T-cell (primary cell): Measurements from ENCODE around the gene CERS1. TPM values are rescaled to one million over a fixed set of nuclear protein-coding genes. Genes with fewer than 3 reads are reported as not detected.

Experiments
- ATAC-seq, 4 experiments: fragments of 200-7000 bp in 3 of 4; fragments of 150-1000 bp in 1 of 4; cut with Tn5 transposase; replicated peaks in 1 of 4; 1 replicate in 3 of 4; 2 replicates in 1 of 4; pipeline ENCODE4 v1.10.0; 2021; ENCODE audit warnings: moderate library complexity in 3 of 4, mild to moderate bottlenecking in 2 of 4, moderate number of reproducible peaks in 1 of 4
- CTCF ChIA-PET, 2 donors: fragments of 300-600 bp; sonication (Branson Sonifier 250); formaldehyde crosslinking; loops; one replicate each; lab custom pipeline; 2022; ENCODE audit warnings: antibody characterized with exemption in 2 of 2; lab: Charles Lee
- POLR2A ChIA-PET, 2 donors: fragments of 300-600 bp; sonication (Branson Sonifier 250); formaldehyde crosslinking; loops; one replicate each; lab custom pipeline; 2022; ENCODE audit warnings: antibody characterized with exemption in 2 of 2; lab: Charles Lee
- DNase-seq, 35 experiments: peaks; one replicate each; pipeline versions ENCODE4 v3.0.0 to v3.0.0-alpha.2; 2013 to 2023
- H3K27ac ChIP-seq: one replicate; pipeline ENCODE4 v1.5.1; 2013; ENCODE audit warnings: low read length
- H3K27me3 ChIP-seq, 2 experiments: replicated peaks in 1 of 2; 1 replicate in 1 of 2; 2 replicates in 1 of 2; pipeline versions ENCODE4 v1.6.1 to v1.7.0; 2013; ENCODE audit warnings: low read length in 1 of 2, mixed read lengths in 1 of 2; ENCODE audit not compliant: control insufficient read depth in 2 of 2, insufficient read depth in 2 of 2; ENCODE audit errors: extremely low read depth in 1 of 2
- H3K36me3 ChIP-seq, 2 donors: 1 replicate in 1 of 2; 2 replicates in 1 of 2; pipeline versions ENCODE4 v1.6.1 to v1.7.0; 2013; ENCODE audit warnings: low read length in 1 of 2; ENCODE audit not compliant: control insufficient read depth in 2 of 2, insufficient read depth in 1 of 2; ENCODE audit errors: extremely low read depth in 1 of 2
- H3K4me1 ChIP-seq, 2 experiments: 1 replicate in 1 of 2; 2 replicates in 1 of 2; pipeline versions ENCODE4 v1.6.1 to v1.7.0; 2013; ENCODE audit warnings: low read length in 2 of 2, mixed read lengths in 1 of 2; ENCODE audit not compliant: insufficient read depth in 2 of 2, control insufficient read depth in 1 of 2; ENCODE audit errors: extremely low read depth in 1 of 2
- H3K4me3 ChIP-seq, 2 donors: 1 replicate in 1 of 2; 2 replicates in 1 of 2; pipeline versions ENCODE4 v1.5.1 to v1.7.0; 2013; ENCODE audit warnings: mild to moderate bottlenecking in 2 of 2, low read length in 1 of 2, moderate library complexity in 1 of 2; ENCODE audit not compliant: control insufficient read depth in 1 of 2; ENCODE audit errors: extremely low read depth in 1 of 2
- H3K9me3 ChIP-seq: 2 replicates; pipeline ENCODE4 v1.7.0; 2013
- H3K27ac Mint-ChIP-seq, 2 donors: one replicate each; pipeline ENCODE4 v1.8.0; 2020 to 2021; ENCODE audit warnings: mild to moderate bottlenecking in 2 of 2, mixed read lengths in 2 of 2
- H3K27me3 Mint-ChIP-seq, 2 donors: one replicate each; pipeline ENCODE4 v1.8.0; 2021 to 2022; ENCODE audit warnings: mixed read lengths in 2 of 2
- H3K36me3 Mint-ChIP-seq: one replicate; pipeline ENCODE4 v1.8.0; 2021; ENCODE audit warnings: mixed read lengths
- H3K4me1 Mint-ChIP-seq, 3 donors: one replicate each; pipeline ENCODE4 v1.8.0; 2020 to 2022; ENCODE audit warnings: mixed read lengths in 3 of 3, mild to moderate bottlenecking in 1 of 3
- H3K4me3 Mint-ChIP-seq, 3 donors: one replicate each; pipeline ENCODE4 v1.8.0; 2020 to 2022; ENCODE audit warnings: mild to moderate bottlenecking in 3 of 3, mixed read lengths in 3 of 3, moderate library complexity in 3 of 3
- H3K9me3 Mint-ChIP-seq, 3 donors: one replicate each; pipeline ENCODE4 v1.8.0; 2020 to 2022; ENCODE audit warnings: mixed read lengths in 3 of 3
- WGBS: methylation state at CpG from one replicate; pipeline ENCODE4 v1.1.5; 2013; ENCODE audit warnings: missing lambda C conversion rate; ENCODE audit not compliant: insufficient coverage; 5-methylcytosine and 5-hydroxymethylcytosine counted together
- total RNA-seq, 35 experiments: library from RNA in 6 of 35; stranded (reverse) in 6 of 35; fragments of 120-200 nt in 1 of 35; gene quantifications; one replicate each; pipeline versions ENCODE4 v1.2.1 to v1.2.4 and lab custom pipeline; 2013 to 2026

CERS1 gene
- total RNA-seq, 5 donors from 2014 or later (not counting 1 experiment from before 2014, with no cell fraction given) = 0.20 TPM; not detected in 3

DNA sequence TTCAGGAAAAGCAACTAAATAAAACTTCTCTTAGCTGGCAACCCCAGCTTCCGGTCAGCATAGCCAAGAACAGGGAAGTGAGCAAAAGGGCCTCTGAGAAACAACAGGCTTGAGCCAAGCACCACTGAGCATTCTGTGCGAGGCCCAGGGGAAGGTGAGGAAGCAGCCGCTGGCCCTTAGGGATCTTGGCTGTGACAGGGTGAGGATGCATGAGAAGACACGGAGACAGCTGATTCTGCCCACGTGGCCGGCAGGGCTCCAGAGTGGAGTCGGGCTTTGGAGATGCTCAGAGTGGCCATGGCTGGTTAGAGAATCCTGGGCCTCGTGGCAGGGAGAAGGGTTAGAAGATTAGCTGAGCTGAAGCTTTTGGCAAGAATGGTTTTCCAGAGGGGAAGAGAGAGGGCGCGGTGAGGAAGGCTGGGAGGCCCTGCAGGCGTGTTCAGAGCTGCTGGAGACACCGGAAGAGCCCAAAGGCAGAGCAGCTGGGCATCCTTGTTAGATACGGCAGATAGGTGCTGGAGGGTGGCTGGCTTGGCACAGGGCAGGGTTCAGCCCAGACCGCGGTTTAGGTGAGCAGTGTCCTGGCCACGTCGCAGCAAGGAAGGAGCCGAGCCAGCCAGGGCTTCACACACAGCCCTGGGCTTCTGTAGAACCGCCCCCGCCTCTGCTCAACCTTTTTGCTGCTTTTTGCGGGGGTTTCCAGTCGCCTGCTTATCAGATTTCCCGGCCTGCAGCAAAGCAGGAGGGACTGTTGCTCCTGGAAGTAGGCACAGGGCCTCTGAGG, 46.9 kb downstream of the CERS1 start:
- no peak overlapping the region for H3K4me3 ChIP-seq
- 82% methylated on average over 22 of the region's 23 CpGs for WGBS
- ChIA-PET POLR2A (no interaction called here), CTCF (interaction anchor here in 1 of 2 donors (0.6 kb wide), 1 partner anchor 9 kb away, joined by 3 read pairs; no protein-coding TSS in a partner anchor)
- peaks cover 49% of the 10 kb centered on the region for H3K36me3 Mint-ChIP-seq
- H3K4me3 Mint-ChIP-seq = peak overlapping the region in 1 of 3 donors; percentile 22
- H3K9me3 Mint-ChIP-seq = no peaks in the 10 kb centered on the region
- H3K4me1 Mint-ChIP-seq = peaks cover 39 to 57% (median 41%) of the 10 kb centered on the region in 3 donors
- no peak for ATAC-seq
- peak overlapping the region; percentile 8 to 44 for H3K27ac Mint-ChIP-seq
- no peaks in the 10 kb centered on the region for H3K9me3 ChIP-seq
- peak in 1 of 35 experiments; percentile 24 for DNase-seq
- no peaks in the 10 kb centered on the region for H3K27me3 Mint-ChIP-seq
- H3K27ac ChIP-seq = no peak overlapping the region
- H3K27me3 ChIP-seq = no peaks in the 10 kb centered on the region
- H3K4me1 ChIP-seq = peaks cover 3 to 52% of the 10 kb centered on the region in 2 experiments
- H3K36me3 ChIP-seq = peaks cover 53 to 70% of the 10 kb centered on the region in 2 donors

DNA sequence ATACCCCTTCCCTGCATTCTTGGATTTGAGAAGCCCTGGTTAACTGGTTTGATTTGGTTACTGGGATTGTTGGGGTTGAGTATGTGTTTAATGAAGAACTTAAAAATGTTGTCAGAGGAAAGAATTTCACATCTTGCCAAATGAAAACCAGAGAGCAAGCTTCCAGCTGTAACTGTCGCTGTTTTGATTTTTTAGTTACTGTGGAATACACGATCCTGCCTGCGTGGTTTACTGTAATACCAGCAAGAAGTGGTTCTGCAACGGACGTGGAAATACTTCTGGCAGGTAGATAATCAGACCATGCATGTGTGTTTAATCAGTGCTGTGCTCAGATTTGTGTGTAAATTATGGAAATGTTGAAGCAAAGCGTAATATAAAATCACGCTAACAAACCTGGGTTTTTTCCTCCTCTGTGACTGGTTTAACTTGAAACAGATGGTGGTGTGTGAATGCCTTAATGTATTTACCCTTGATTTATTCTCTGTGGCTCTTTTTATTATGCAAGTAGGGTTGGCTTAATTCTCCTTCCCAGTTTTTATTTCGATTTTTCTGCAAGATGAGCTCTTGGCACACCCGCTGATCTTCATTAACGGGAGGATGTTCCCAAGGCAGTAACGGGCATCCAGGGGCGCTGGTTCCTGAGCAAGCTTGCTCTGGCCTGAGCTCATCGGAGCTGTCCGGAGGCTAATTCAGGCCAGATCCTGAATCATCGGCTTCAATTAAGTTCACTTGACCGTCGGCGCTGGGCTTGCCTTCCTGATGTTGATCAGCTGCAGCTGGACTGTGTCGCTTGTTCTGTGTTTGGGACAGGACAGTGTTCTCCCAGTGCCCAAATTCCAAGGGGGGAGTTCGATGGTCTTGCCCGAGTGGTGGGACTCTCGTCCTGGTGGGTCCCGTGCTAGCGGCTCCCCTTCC, 48.2 kb downstream of the CERS1 start:
- Mint-ChIP-seq H3K36me3 (peaks cover 36% of the 10 kb centered on the region), H3K27me3 (no peaks in the 10 kb centered on the region), H3K4me1 (peaks cover 52 to 70% (median 53%) of the 10 kb centered on the region in 3 donors), H3K27ac (no peak overlapping the region), H3K9me3 (no peaks in the 10 kb centered on the region), H3K4me3 (no peak overlapping the region)
- ChIA-PET POLR2A (interaction anchor here in 1 of 2 donors (0.5 kb wide), 1 partner anchor 146 kb away, joined by 6 read pairs; no protein-coding TSS in a partner anchor), CTCF (interaction anchor here (0.6 to 1.4 kb wide), 13 partner anchors 7 to 966 kb away, joined by 3 to 8 read pairs (median 4); partner anchors contain the start of genes UBA52 (in 1 of the 2) and UPF1 (in 1 of the 2))
- WGBS = 98% methylated on average over 13 of the region's 24 CpGs
- peaks cover 6 to 65% of the 10 kb centered on the region in 2 experiments for H3K4me1 ChIP-seq
- H3K27me3 ChIP-seq = no peaks in the 10 kb centered on the region
- H3K4me3 ChIP-seq = no peak overlapping the region
- ATAC-seq (no peak), DNase-seq (no peak)
- no peaks in the 10 kb centered on the region for H3K9me3 ChIP-seq
- no peak overlapping the region for H3K27ac ChIP-seq
- H3K36me3 ChIP-seq = peaks cover 47 to 57% of the 10 kb centered on the region in 2 donors

DNA sequence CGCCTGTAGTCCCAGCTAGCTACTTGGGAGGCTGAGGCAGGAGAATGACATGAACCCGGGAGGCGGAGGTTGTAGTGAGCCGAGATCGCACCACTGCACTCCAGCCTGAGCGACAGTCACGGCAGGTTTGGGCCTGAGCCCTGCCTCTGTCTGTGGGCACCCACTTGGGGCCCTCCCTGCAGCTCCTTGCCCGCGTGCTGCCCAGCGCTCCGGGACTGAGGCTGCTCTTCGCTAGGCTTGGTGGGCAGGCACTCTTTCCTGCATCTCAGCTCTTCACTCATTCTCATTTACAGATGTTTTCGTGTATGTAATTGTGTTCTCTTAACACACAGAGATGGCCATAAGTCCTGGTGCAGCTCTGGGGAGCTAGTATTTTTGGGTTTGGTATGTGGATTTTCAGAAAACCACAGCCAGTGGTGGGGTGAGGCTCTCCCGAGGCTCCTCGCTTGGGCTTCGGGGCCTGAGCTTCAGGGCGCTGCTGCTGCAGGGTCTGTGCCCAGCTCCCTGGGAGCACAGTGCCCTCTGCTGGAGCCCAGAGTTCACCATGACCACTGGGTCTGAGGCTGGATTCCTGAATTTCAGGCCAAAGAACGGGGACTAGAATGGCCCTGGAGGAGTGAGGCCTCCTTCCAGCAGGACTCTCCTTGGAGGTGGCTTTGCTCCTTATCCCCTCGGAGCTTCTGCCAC, 49.0 kb downstream of the CERS1 start:
- H3K4me3 Mint-ChIP-seq = peak overlapping the region in 2 of 3 donors; percentile 3 to 40

DNA sequence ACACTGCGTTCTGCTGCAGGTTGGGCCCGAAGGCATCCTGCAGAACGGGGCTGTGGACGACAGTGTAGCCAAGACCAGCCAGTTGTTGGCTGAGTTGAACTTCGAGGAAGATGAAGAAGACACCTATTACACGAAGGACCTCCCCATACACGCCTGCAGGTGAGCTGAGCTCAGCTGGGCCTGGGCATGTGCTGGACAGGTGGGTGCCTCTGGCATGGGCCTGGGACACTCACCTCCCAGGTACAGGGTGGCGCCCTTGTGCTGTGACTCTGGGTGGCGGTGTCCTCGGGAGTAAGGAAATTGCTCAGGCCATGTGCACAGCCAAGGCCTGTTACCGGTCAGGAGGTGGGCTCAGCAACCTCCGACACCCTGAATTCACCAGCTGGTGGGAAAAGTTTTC, 50.0 kb downstream of the CERS1 start:
- Histone ChIP-seq H3K4me1 (peaks cover 6 to 83% of the 10 kb centered on the region in 2 experiments), H3K4me3 (no peak overlapping the region), H3K36me3 (peaks cover 32 to 39% of the 10 kb centered on the region in 2 donors), H3K27ac (no peak overlapping the region), H3K9me3 (no peaks in the 10 kb centered on the region), H3K27me3 (no peaks in the 10 kb centered on the region)
- no peak overlapping the region for H3K27ac Mint-ChIP-seq
- peaks cover 29% of the 10 kb centered on the region for H3K36me3 Mint-ChIP-seq
- WGBS = 97% methylated on average over 6 of the region's 12 CpGs
- peaks cover 66 to 84% (median 68%) of the 10 kb centered on the region in 3 donors for H3K4me1 Mint-ChIP-seq
- H3K27me3 Mint-ChIP-seq = no peaks in the 10 kb centered on the region
- H3K9me3 Mint-ChIP-seq = no peaks in the 10 kb centered on the region
- H3K4me3 Mint-ChIP-seq = peak overlapping the region in 1 of 3 donors; percentile 29
- no peak for ATAC-seq
- ChIA-PET POLR2A (no interaction called here), CTCF (interaction anchor here in 1 of 2 donors (0.5 kb wide), 1 partner anchor 352 kb away, joined by 3 read pairs; no protein-coding TSS in a partner anchor)
- no peak for DNase-seq

More for the DNA sequence above, 49.0 kb downstream of the CERS1 start:
- Mint-ChIP-seq H3K4me1 (peaks cover 56 to 74% (median 58%) of the 10 kb centered on the region in 3 donors), H3K36me3 (peaks cover 34% of the 10 kb centered on the region), H3K9me3 (no peaks in the 10 kb centered on the region), H3K27me3 (no peaks in the 10 kb centered on the region), H3K27ac (peak overlapping the region; percentile 57 to 66)
- DNase-seq = peak; percentile 37 to 78 (median 61)
- no peaks in the 10 kb centered on the region for H3K9me3 ChIP-seq
- peaks cover 43 to 50% of the 10 kb centered on the region in 2 donors for H3K36me3 ChIP-seq
- ATAC-seq = peak; percentile 74 to 79 (median 76)
- ChIA-PET CTCF (interaction anchor here (0.5 to 1.4 kb wide), 17 partner anchors 9 to 965 kb away, joined by 3 to 8 read pairs (median 3); partner anchors contain the start of genes UBA52 (in 1 of the 2) and UPF1 (in 1 of the 2)), POLR2A (no interaction called here)
- 65% methylated on average over 14 of the region's 19 CpGs for WGBS
- peaks cover 6 to 73% of the 10 kb centered on the region in 2 experiments for H3K4me1 ChIP-seq
- no peak overlapping the region for H3K4me3 ChIP-seq
- no peaks in the 10 kb centered on the region for H3K27me3 ChIP-seq
- no peak overlapping the region for H3K27ac ChIP-seq

DNA sequence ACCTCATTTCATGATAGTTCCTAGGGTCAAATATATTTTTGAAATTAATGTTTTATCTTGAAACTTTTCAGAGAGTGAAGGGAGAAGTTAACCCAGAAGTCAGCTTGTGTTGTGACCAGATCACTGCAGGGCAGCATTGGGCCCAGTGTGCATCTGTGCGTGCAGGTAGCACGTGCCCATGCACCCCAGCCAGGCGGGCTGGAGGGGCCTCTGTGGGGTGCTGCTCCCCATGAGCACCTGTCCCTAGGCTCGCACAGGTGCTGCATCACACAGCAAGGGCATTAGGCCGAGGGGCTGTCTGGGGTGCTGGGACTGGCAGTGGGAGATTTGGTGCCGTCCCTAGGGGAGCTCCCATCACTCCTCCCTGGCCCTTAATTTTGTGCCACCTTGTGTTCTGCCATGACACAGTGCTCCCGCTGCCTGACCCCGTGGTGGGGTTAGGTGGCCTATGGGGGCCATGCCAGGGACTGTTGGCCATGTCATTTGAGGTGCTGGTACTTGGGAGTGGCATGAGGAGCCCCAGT, 51.1 kb downstream of the CERS1 start:
- H3K27me3 Mint-ChIP-seq = no peaks in the 10 kb centered on the region
- peaks cover 77 to 91% (median 79%) of the 10 kb centered on the region in 3 donors for H3K4me1 Mint-ChIP-seq
- no peaks in the 10 kb centered on the region for H3K9me3 Mint-ChIP-seq
- ChIA-PET CTCF (interaction anchor here (0.6 to 1.1 kb wide), 3 partner anchors 16 to 391 kb away, joined by 3 read pairs; no protein-coding TSS in a partner anchor), POLR2A (no interaction called here)
- WGBS = 93% methylated on average over 6 of the region's 8 CpGs
- peaks cover 6 to 91% of the 10 kb centered on the region in 2 experiments for H3K4me1 ChIP-seq
- no peak overlapping the region for H3K27ac ChIP-seq
- ATAC-seq (no peak), DNase-seq (no peak)
- H3K27me3 ChIP-seq = no peaks in the 10 kb centered on the region
- peak overlapping the region in 1 of 2 donors; percentile 16 for H3K27ac Mint-ChIP-seq
- H3K36me3 ChIP-seq = peaks cover 22 to 29% of the 10 kb centered on the region in 2 donors
- H3K4me3 ChIP-seq = no peak overlapping the region
- H3K36me3 Mint-ChIP-seq = peaks cover 18% of the 10 kb centered on the region
- no peaks in the 10 kb centered on the region for H3K9me3 ChIP-seq
- peak overlapping the region in 1 of 3 donors; percentile 68 for H3K4me3 Mint-ChIP-seq
